GM12865 (cell line): ENCODE data around the gene STXBP2.

Experiments used
- DNase-seq: peaks from one replicate; pipeline ENCODE4 v3.0.0; 2010; ENCODE audit warnings: low read depth
- H3K4me3 ChIP-seq: 2 replicates; pipeline ENCODE4 v1.5.1; 2011; ENCODE audit warnings: mild to moderate bottlenecking, low read depth, low read length, control low read depth
- CTCF ChIP-seq: IDR thresholded peaks from 2 replicates; pipeline ENCODE4 v1.5.1; 2011; ENCODE audit warnings: low read length, control low read depth, low read depth, inconsistent platforms; ENCODE audit not compliant: insufficient read depth; ENCODE audit errors: missing control alignments

The STXBP2 gene

GRCh38 chr19:7620442-7621412 is 16.2 kb upstream of the STXBP2 start:
- no peak for TF ChIP-seq CTCF
- H3K4me3 ChIP-seq = no peak overlapping the region
- DNase-seq = no peak

- no peak overlapping the region for H3K4me3 ChIP-seq
- DNase-seq = no peak
- TF ChIP-seq CTCF = no peak
Observed at GRCh38 chr19:7622933-7623685, 13.8 kb upstream of the STXBP2 start.

GRCh38 chr19:7623725-7624603 is 12.9 kb upstream of the STXBP2 start:
- no peak overlapping the region for H3K4me3 ChIP-seq
- TF ChIP-seq CTCF = no peak
- no peak for DNase-seq

GRCh38 chr19:7624810-7625209 is 12.1 kb upstream of the STXBP2 start:
- H3K4me3 ChIP-seq = no peak overlapping the region
- DNase-seq = no peak
- no peak for TF ChIP-seq CTCF

GRCh38 chr19:7625763-7626372 is 11.0 kb upstream of the STXBP2 start:
- no peak for TF ChIP-seq CTCF
- H3K4me3 ChIP-seq = no peak overlapping the region
- no peak for DNase-seq

GRCh38 chr19:7627166-7627565 is 9.7 kb upstream of the STXBP2 start:
- DNase-seq = no peak
- no peak overlapping the region for H3K4me3 ChIP-seq
- TF ChIP-seq CTCF = no peak
